Spinal cord (tissue), 10 donors: ENCODE results near the gene PLA2G2C. TPM values are rescaled to one million over a fixed set of nuclear protein-coding genes. Genes with fewer than 3 reads are reported as not detected.

Experiments
- DNase-seq, 6 donors: peaks; one replicate each; pipeline versions ENCODE4 v3.0.0 to v3.0.0-alpha.2; 2013 to 2015; ENCODE audit warnings: low spot score in 6 of 6, low read depth in 4 of 6
- H3K27ac ChIP-seq: one replicate; pipeline ENCODE4 v1.5.1; 2013; ENCODE audit warnings: low read depth, low read length, control low read depth
- H3K27me3 ChIP-seq: one replicate; pipeline ENCODE4 v1.6.1; 2013; ENCODE audit warnings: low read length; ENCODE audit not compliant: control insufficient read depth, insufficient read depth
- H3K36me3 ChIP-seq: one replicate; pipeline ENCODE4 v1.6.1; 2013; ENCODE audit warnings: low read length; ENCODE audit not compliant: control insufficient read depth, insufficient read depth
- H3K4me1 ChIP-seq: one replicate; pipeline ENCODE4 v1.6.1; 2013; ENCODE audit warnings: low read length; ENCODE audit not compliant: control insufficient read depth, insufficient read depth
- H3K4me3 ChIP-seq: one replicate; pipeline ENCODE4 v1.5.1; 2013; ENCODE audit warnings: low read depth, low read length, control low read depth
- H3K9me3 ChIP-seq: one replicate; pipeline ENCODE4 v1.6.1; 2013; ENCODE audit warnings: low read length; ENCODE audit not compliant: control insufficient read depth, insufficient read depth
- WGBS: methylation state at CpG from one replicate; pipeline ENCODE4 v1.1.5; 2013; ENCODE audit warnings: missing lambda C conversion rate; ENCODE audit not compliant: insufficient coverage; 5-methylcytosine and 5-hydroxymethylcytosine counted together
- polyA plus RNA-seq, 2 donors: library from polyadenylated mRNA; unstranded; fragments of 120-200 nt; gene quantifications; one replicate each; pipeline ENCODE4 v1.2.1, GENCODE V29; 2013; ENCODE audit not compliant: insufficient read length in 2 of 2
- total RNA-seq, 2 donors: library from RNA; depleted of rRNA in 1 of 2; stranded (reverse); fragments of 120-200 nt in 1 of 2; fragments of >200 nt in 1 of 2; gene quantifications; one replicate each; pipeline versions ENCODE4 v1.2.3 to v1.2.4, GENCODE V29; 2013 to 2014
- donor health status: healthy.

Gene PLA2G2C
- total and polyA plus RNA-seq, 4 donors: 0.08 to 0.40 TPM; not detected in 2

DNA sequence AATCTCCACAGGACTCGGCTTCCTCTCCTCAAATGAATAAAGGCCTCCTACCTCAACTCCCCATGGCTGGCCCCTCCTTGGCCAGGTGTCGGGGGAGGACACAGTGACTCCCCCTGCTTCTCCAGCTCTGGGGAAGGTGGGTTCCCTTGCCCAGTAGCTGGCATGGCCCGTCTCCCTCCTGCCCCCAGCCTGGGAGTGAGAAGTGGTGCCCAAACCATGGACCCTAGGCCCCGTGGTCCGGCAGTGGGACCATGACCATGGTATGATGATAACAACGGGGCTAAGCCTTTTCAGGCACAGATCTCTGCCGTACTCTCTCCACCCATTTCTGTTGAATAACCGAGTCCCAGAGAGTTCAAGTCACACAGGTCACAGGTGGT lies 36.0 kb downstream of the PLA2G2C start:
- peaks cover 2% of the 10 kb centered on the region for H3K36me3 ChIP-seq
- no peak overlapping the region for H3K27ac ChIP-seq
- H3K9me3 ChIP-seq: no peaks in the 10 kb centered on the region
- WGBS: 93% methylated on average over 7 of the region's 8 CpGs
- no peaks in the 10 kb centered on the region for H3K27me3 ChIP-seq
- DNase-seq: no peak
- H3K4me1 ChIP-seq: peaks cover 29% of the 10 kb centered on the region
- H3K4me3 ChIP-seq: no peak overlapping the region

GRCh38 chr1:20149601-20150325 lies 36.6 kb downstream of the PLA2G2C start:
- no peak overlapping the region for H3K27ac ChIP-seq
- peaks cover 29% of the 10 kb centered on the region for H3K4me1 ChIP-seq
- no peak for DNase-seq
- H3K9me3 ChIP-seq: no peaks in the 10 kb centered on the region
- no peaks in the 10 kb centered on the region for H3K27me3 ChIP-seq
- H3K4me3 ChIP-seq: no peak overlapping the region
- WGBS: 74% methylated on average over 17 of the region's 27 CpGs
- H3K36me3 ChIP-seq: peaks cover 2% of the 10 kb centered on the region

DNA sequence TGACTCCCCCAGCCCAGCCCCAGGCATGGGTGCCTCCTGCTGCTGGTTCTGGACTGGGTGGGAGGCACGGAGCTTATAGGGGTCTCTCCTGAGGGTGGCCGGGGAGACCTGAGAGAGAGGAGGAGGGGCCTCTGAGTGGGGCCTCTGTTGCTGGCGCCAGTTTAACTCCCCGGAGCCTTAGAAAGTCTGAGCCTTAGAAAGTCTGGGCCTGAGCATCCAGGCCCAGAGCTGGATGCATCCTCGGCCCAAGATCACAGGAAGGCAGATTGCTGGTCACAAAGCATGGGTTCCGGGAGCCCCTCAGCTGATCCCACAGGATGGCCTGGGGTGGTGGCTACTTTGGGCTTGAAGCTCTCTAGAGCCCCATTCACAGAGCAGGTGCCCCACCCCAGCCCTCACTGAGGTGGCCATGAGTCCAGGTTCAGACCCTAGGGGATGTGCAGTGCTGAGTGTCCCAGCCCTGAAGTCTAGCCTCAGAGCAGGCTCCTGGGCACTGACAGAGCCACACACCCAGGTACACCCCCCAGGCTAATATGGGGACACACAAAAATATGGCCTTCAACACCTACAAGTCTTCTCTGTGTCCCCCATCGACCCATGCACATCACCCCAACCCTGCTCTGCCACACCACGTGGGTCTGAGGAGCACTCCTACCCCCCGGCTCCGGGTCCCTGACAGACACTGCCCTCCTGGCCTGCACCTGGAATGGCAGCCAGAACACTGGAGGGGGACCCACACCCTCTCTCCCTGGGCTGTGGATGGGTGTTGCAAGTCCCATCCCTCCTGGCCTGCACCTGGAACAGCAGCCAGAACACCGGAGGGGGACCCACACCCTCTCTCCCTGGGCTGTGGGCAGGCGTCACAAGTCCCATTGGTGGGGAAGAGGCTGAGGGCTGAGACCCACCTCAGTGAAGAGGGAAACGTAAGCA lies 37.5 kb downstream of the PLA2G2C start:
- H3K9me3 ChIP-seq: no peaks in the 10 kb centered on the region
- no peak overlapping the region for H3K4me3 ChIP-seq
- DNase-seq: no peak
- no peak overlapping the region for H3K27ac ChIP-seq
- peaks cover 2% of the 10 kb centered on the region for H3K36me3 ChIP-seq
- no peaks in the 10 kb centered on the region for H3K27me3 ChIP-seq
- H3K4me1 ChIP-seq: peaks cover 22% of the 10 kb centered on the region
- 88% methylated on average over 12 of the region's 13 CpGs for WGBS

- H3K27me3 ChIP-seq: no peaks in the 10 kb centered on the region
- DNase-seq: no peak
- H3K4me1 ChIP-seq: peaks cover 15% of the 10 kb centered on the region
- no peak overlapping the region for H3K27ac ChIP-seq
- WGBS: 80% methylated on average over 9 of the region's 13 CpGs
- H3K36me3 ChIP-seq: peaks cover 2% of the 10 kb centered on the region
- H3K4me3 ChIP-seq: no peak overlapping the region
- no peaks in the 10 kb centered on the region for H3K9me3 ChIP-seq
These were observed 38.3 kb downstream of the PLA2G2C start for GRCh38 chr1:20147846-20148570.

- no peak overlapping the region for H3K27ac ChIP-seq
- WGBS: 74% methylated on average over 11 of the region's 13 CpGs
- H3K36me3 ChIP-seq: no peaks in the 10 kb centered on the region
- H3K4me1 ChIP-seq: no peaks in the 10 kb centered on the region
- DNase-seq: no peak
- H3K9me3 ChIP-seq: no peaks in the 10 kb centered on the region
- no peaks in the 10 kb centered on the region for H3K27me3 ChIP-seq
- H3K4me3 ChIP-seq: no peak overlapping the region
These were observed 42.4 kb downstream of the PLA2G2C start for GRCh38 chr1:20143734-20144565.

- 95% methylated on average over 8 of the region's 8 CpGs for WGBS
- H3K27me3 ChIP-seq: no peaks in the 10 kb centered on the region
- no peak for DNase-seq
- H3K4me1 ChIP-seq: no peaks in the 10 kb centered on the region
- H3K4me3 ChIP-seq: no peak overlapping the region
- H3K9me3 ChIP-seq: no peaks in the 10 kb centered on the region
- no peaks in the 10 kb centered on the region for H3K36me3 ChIP-seq
- H3K27ac ChIP-seq: no peak overlapping the region
These were observed 43.0 kb downstream of the PLA2G2C start for GRCh38 chr1:20143318-20143717.

- Histone ChIP-seq H3K36me3 (no peaks in the 10 kb centered on the region), H3K4me3 (no peak overlapping the region), H3K27ac (no peak overlapping the region), H3K4me1 (no peaks in the 10 kb centered on the region), H3K9me3 (no peaks in the 10 kb centered on the region), H3K27me3 (no peaks in the 10 kb centered on the region)
- no peak for DNase-seq
- 90% methylated on average over 9 of the region's 13 CpGs for WGBS
These were observed 44.2 kb downstream of the PLA2G2C start for GRCh38 chr1:20142001-20142710.

GRCh38 chr1:20141466-20141865 lies 44.9 kb downstream of the PLA2G2C start:
- H3K36me3 ChIP-seq: no peaks in the 10 kb centered on the region
- H3K27me3 ChIP-seq: no peaks in the 10 kb centered on the region
- H3K27ac ChIP-seq: no peak overlapping the region
- no peak overlapping the region for H3K4me3 ChIP-seq
- H3K9me3 ChIP-seq: no peaks in the 10 kb centered on the region
- no peaks in the 10 kb centered on the region for H3K4me1 ChIP-seq
- WGBS: 91% methylated on average over 7 of the region's 7 CpGs
- DNase-seq: no peak
